GM12878 (cell line): Measurements from ENCODE around the gene IL3.

Experiments used
- KAT2A ChIP-seq: conservative IDR thresholded peaks from 2 replicates; pipeline ENCODE4 v1.6.1; 2011; ENCODE audit warnings: low read depth, low read length; ENCODE audit not compliant: control insufficient read depth
- YY1 ChIP-seq: IDR thresholded peaks from 2 replicates; pipeline ENCODE4 v1.6.1; 2011; ENCODE audit warnings: low read depth, mild to moderate bottlenecking, low read length
- ZNF384 ChIP-seq: IDR thresholded peaks from 2 replicates; pipeline ENCODE4 v1.6.1; 2012; ENCODE audit warnings: low read depth, mild to moderate bottlenecking, low read length, improper control_type of control experiment, borderline replicate concordance
- ZSCAN29 ChIP-seq: fragments of 450-650 bp; IDR thresholded peaks from 2 replicates; pipeline ENCODE4 v1.6.1; 2017; ENCODE audit warnings: mild to moderate bottlenecking, moderate library complexity

GRCh38 chr5:132075719-132076077 lies 15.2 kb downstream of the IL3 start:
- TF ChIP-seq YY1 (no peak), KAT2A (no peak), ZSCAN29 (no peak), ZNF384 (no peak)
